HUES6 (cell line): ENCODE results near the gene CIB4.
"Not testable (repeated sequence)": the region's sequence is repeated elsewhere in the genome, so short reads cannot be mapped to it uniquely, and the experiment has no call there.

Experiments used
- H3K27ac ChIP-seq: 2 replicates; pipeline ENCODE4 v1.7.0; 2013; ENCODE audit warnings: low read depth, mild to moderate bottlenecking, low read length, inconsistent platforms
- H3K27me3 ChIP-seq: 2 replicates; pipeline ENCODE4 v1.6.1; 2013; ENCODE audit warnings: low read length; ENCODE audit not compliant: control insufficient read depth, insufficient read depth
- H3K36me3 ChIP-seq: 2 replicates; pipeline ENCODE4 v1.6.1; 2013; ENCODE audit warnings: low read length; ENCODE audit not compliant: control insufficient read depth, insufficient read depth
- H3K4me1 ChIP-seq: 2 replicates; pipeline ENCODE4 v1.6.1; 2013; ENCODE audit warnings: low read length; ENCODE audit not compliant: control insufficient read depth, insufficient read depth
- H3K4me3 ChIP-seq: 2 replicates; pipeline ENCODE4 v1.5.1; 2013; ENCODE audit warnings: low read depth, low read length
- H3K9ac ChIP-seq: one replicate; pipeline ENCODE4 v1.6.1; 2013; ENCODE audit warnings: mild to moderate bottlenecking, low read length
- H3K9me3 ChIP-seq: 2 replicates; pipeline ENCODE4 v1.6.1; 2013; ENCODE audit warnings: low read depth, low read length; ENCODE audit not compliant: control insufficient read depth, insufficient read depth

Gene CIB4

DNA sequence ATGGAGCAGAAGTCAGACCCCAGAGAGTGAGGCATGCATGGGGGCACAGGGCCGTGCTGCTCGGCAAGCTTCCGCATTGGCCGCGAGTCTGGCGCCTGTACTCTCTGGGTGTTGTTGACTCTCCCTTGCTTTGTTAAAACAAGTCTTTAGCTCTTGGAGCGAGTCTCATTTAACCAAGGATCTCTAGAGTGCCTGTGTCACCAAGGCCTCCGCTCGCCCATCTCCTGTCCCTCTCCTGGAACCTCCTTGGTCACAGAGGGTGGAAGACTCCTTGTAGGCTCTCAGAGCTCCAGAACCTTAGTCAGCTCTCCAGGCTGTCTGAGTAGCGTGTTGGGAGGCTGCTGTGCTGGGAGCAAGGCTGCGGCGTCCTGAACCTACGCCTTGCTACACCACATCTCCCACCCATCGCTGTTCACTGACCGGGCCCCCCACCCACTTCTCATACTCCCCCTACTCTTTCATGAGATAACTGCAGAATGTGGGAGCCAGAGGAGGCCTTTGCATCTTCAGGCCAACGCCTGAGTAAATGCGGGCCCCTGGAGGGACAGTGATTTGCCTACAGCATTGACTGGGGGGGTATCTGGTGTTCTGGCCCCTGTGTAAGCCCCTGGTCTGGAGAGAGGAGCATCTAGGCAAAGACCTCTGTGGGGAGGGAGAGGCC lies 66.1 kb downstream of the CIB4 start:
- peaks cover 30% of the 10 kb centered on the region; the same call in 1 of the 2 replicates for H3K27me3 ChIP-seq

DNA sequence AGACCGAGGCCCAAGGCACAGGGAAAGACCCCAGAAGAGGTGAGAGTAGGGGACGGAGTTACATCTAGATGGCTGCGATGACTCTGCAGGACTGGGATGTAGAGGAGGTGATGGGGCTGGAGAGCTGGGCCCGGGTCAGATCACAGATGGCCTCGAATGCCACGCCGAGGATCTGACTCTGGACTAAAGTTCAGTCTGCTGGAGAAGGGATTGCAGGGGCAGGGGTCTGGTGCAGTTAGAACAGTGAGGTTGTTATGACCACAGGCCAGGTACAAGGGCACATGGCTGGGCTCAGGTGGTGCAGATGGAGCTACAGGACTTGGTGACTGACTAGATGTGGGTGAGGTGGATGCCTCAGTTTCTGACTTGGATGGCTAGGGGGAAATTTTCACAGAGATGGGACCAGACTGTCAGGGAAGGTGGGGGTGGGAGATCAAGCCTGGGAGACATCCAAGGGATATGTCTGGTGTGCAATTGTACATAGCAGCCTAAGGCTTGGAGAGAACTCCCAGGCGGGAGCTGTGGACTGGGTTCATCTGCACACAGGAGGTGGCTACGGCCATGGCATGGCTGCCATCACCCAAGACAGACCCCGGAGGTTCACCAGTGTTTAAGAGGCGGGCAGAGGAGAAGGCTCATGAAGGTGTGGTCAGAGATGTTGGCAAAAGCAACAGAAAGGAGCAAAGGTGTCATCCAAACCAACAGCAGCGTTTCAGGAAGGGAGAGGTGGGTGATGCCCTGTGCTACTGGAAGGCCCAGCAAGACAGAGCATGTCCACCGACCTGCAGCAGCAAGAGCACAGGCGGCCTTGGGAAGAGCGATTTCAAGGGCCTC lies 66.9 kb downstream of the CIB4 start:
- Histone ChIP-seq H3K27ac (no peak overlapping the region), H3K27me3 (peaks cover 36% of the 10 kb centered on the region), H3K9ac (no peak overlapping the region), H3K4me3 (no peak overlapping the region), H3K4me1 (peaks cover 24% of the 10 kb centered on the region), H3K36me3 (no peaks in the 10 kb centered on the region), H3K9me3 (no peaks in the 10 kb centered on the region)

More for the DNA sequence above, 66.1 kb downstream of the CIB4 start:
- peaks cover 16% of the 10 kb centered on the region; the same call in 1 of the 2 replicates for H3K4me1 ChIP-seq
- no peak overlapping the region for H3K27ac ChIP-seq
- H3K4me3 ChIP-seq = no peak overlapping the region
- no peaks in the 10 kb centered on the region for H3K36me3 ChIP-seq
- no peak overlapping the region for H3K9ac ChIP-seq
- no peaks in the 10 kb centered on the region for H3K9me3 ChIP-seq

DNA sequence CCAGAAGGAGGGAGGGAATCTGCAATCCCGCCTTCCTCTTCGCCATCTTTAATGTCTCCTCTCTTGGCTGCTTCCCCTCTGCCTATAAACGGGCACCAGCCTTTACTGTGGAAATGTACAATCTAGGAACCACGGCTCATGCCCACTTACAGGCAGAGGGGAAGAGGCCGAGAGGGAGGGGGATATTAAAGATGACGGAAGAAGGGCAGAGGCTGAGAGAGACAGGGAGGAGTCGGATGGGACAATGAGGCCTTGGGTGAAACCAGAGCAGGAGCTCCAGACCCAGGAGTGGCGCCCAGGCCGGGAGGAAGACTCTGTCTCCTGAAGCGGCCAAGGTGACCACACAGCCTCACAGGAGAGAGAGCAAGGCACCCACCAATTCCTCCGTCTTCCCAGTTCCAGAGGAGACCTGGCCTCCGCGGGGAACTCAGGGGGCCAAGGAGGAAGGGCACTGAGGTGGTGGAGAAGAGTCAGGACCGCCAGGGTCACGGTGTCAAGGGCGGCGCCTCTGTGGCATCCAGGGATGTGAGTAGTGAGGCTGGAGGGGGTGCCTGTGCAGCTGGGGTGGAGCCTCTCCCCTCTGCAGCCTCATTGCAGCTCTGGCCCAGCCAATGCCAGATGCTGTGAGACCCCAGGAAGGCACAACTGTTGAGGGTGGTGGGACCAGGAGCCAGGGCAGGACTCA lies 67.8 kb downstream of the CIB4 start:
- Histone ChIP-seq H3K9me3 (no peaks in the 10 kb centered on the region), H3K4me1 (peaks cover 24% of the 10 kb centered on the region), H3K4me3 (no peak overlapping the region), H3K27me3 (peaks cover 32% of the 10 kb centered on the region), H3K36me3 (no peaks in the 10 kb centered on the region), H3K27ac (no peak overlapping the region), H3K9ac (no peak overlapping the region)

DNA sequence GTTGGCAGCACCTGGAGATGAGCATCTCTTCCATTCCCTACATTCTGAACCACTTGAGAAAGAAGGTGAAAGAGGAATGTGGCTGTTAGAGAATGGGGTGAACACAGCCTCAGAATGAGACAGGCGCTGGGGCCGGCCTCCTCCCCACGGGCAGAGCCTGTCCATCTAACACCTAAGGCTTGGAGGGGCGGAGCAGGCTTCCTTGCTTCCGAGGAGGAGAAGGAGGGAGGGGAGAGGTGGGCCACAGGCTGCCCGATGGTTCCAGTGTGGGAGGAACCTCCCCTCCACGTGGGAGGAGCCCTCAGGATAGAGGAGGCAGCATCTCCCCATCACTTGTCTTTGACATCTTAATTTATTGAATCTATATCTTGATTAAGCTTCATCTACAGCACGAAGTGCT lies 68.6 kb downstream of the CIB4 start:
- H3K4me1 ChIP-seq = peaks cover 31% of the 10 kb centered on the region
- H3K27me3 ChIP-seq = peaks cover 27% of the 10 kb centered on the region
- H3K27ac ChIP-seq = no peak overlapping the region

DNA sequence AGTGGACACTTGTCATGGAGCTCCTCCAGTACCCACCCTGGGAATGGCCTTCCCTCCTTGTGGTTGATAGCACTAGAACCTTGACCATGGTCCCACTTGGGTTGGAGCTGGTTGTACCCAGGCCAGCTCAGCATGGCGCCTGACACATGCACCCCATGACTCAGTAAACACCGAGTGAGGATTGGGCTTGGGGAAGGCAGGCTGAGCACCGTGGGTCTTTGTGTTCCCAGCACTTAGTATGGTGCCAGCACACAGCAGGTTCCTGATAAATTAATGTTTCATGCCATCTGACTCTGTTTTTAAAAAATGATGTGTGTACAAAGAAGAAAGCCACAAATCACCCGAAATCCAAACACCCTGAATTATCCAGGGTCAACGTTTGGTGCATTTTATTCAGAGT lies 69.8 kb downstream of the CIB4 start:
- H3K27ac ChIP-seq = no peak overlapping the region
- no peak overlapping the region for H3K4me3 ChIP-seq
- peaks cover 18% of the 10 kb centered on the region for H3K27me3 ChIP-seq
- no peaks in the 10 kb centered on the region for H3K36me3 ChIP-seq
- H3K4me1 ChIP-seq = peaks cover 26% of the 10 kb centered on the region
- H3K9ac ChIP-seq = no peak overlapping the region
- no peaks in the 10 kb centered on the region for H3K9me3 ChIP-seq

More for the DNA sequence above, 68.6 kb downstream of the CIB4 start:
- no peak overlapping the region for H3K9ac ChIP-seq
- no peak overlapping the region for H3K4me3 ChIP-seq
- H3K9me3 ChIP-seq = no peaks in the 10 kb centered on the region
- H3K36me3 ChIP-seq = no peaks in the 10 kb centered on the region

DNA sequence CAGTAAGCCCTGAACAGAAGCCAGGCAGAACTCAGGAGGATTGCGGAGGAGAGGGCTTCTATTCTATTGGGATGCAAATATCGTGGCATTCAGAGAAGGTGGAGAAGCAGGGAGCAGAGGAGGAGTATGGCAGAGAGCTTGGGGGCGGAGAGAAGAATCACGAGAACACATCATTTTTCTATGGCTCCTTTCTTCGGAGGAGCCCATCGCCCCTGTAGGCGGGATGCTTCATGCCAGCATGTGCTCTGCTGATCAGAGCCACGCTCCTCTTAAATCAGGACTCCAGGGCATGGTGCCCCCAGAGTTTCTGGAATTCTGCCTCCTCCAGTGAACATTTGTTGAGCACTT lies 71.1 kb downstream of the CIB4 start:
- Histone ChIP-seq H3K27ac (no peak overlapping the region), H3K27me3 (peaks cover 27% of the 10 kb centered on the region), H3K4me3 (no peak overlapping the region), H3K36me3 (no peaks in the 10 kb centered on the region), H3K4me1 (peaks cover 26% of the 10 kb centered on the region), H3K9ac (no peak overlapping the region), H3K9me3 (no peaks in the 10 kb centered on the region)

DNA sequence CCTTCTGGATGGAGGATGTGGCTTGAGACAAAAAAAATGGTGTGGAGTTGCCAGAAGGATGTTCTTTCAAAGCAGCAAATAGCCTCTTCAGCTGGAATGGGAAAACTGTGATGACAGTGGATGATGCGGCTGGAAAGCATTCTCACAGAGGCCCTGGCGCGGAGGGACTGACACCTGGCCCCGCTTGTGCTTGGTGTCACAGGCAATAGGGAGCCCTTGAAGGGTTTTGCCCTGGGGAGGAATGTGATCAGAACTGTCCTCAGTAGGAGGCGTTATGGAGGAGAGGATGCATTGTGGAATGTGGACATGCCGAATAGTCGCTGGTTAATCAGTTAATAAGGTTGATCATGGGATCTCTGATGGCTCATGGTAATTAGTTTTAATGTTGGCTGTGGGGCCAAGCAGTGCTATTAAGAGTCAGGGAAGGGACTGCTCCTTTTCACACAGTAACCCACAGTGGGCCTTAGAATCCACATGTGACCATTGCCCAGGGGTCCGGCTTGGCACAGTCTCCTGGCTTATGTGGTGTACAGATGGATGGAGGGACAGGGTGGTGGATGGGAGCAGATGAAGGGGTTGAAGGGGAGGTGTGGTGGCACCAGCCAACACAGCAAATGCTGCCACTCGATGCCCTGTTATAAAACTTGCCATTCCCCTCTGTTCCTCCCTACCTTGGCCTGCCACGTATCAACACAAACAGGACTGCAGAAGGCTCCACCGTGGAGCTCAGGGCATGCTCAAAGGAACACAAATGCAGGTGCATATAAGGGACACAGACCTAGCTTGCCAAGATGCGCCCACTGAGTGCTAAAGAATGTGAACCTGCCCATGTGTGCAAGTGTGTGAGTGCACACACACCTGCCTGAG lies 71.7 kb downstream of the CIB4 start:
- no peaks in the 10 kb centered on the region for H3K9me3 ChIP-seq
- no peaks in the 10 kb centered on the region for H3K36me3 ChIP-seq
- peaks cover 26% of the 10 kb centered on the region for H3K4me1 ChIP-seq
- no peak overlapping the region for H3K9ac ChIP-seq
- H3K27me3 ChIP-seq = peaks cover 26% of the 10 kb centered on the region
- H3K27ac ChIP-seq = no peak overlapping the region
- H3K4me3 ChIP-seq = no peak overlapping the region

DNA sequence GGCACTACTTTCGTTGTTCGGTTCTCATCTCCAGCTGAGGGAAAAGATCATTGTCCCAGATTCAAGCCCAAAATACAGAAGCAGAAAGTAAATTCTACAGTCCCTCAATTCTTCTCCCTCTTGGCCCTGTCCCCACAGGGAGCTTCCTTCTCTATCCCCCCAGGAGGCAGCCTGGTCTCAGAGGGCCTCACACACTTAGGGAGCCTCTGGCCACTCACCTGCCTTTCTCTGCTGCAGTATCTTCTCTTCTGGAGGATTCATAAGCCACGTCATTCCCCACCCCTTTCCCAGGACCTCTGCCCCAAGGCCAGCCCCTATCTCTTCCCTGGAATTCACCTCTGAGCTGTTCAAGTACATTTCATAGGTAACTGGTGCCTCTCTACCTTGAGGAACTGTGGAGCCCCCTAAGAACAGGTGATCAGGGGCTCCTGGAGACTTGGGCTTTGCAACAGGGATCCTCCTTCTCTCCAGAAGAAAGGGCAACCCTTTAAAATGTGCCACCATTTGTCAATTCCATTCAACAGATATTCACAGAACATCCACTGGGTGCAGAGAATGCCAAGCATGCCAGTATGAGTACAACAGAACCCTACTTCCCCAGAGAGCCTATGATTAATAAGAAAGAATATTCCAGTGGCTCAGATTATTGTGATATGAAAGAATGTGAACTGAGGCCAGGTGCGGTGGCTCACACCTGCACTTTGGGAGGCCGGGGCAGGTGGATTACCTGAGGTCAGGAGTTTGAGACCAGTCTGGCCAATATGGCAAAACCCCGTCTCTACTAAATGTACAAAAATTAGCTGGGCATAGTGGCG lies 72.9 kb downstream of the CIB4 start:
- Histone ChIP-seq H3K4me1 (peaks cover 26% of the 10 kb centered on the region), H3K4me3 (no peak overlapping the region), H3K36me3 (no peaks in the 10 kb centered on the region), H3K9me3 (no peaks in the 10 kb centered on the region), H3K9ac (no peak overlapping the region), H3K27ac (no peak overlapping the region), H3K27me3 (peaks cover 28% of the 10 kb centered on the region)

DNA sequence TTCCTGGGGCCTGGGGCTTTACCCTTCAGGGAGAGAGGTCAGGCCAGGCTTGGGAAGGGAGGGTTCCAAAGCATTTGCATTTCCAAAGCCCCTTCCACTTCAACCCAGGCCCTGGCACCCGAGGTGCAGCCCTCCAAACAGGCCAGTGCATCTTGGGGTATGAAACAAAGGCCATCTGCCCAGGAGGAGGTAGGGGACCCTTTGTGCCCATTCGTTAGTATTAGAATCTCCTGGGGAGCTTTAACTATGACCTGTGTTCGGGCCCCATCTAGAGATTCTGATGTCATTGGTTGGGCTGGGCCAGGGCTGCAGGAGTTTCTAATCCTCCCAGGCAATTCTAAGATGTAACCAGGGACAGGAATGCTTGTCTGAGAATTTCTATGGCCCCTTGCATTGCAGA lies 73.6 kb downstream of the CIB4 start:
- H3K9ac ChIP-seq = no peak overlapping the region
- no peaks in the 10 kb centered on the region for H3K36me3 ChIP-seq
- H3K4me1 ChIP-seq = peaks cover 26% of the 10 kb centered on the region
- H3K27me3 ChIP-seq = peaks cover 36% of the 10 kb centered on the region
- H3K9me3 ChIP-seq = no peaks in the 10 kb centered on the region
- no peak overlapping the region for H3K27ac ChIP-seq
- no peak overlapping the region for H3K4me3 ChIP-seq

DNA sequence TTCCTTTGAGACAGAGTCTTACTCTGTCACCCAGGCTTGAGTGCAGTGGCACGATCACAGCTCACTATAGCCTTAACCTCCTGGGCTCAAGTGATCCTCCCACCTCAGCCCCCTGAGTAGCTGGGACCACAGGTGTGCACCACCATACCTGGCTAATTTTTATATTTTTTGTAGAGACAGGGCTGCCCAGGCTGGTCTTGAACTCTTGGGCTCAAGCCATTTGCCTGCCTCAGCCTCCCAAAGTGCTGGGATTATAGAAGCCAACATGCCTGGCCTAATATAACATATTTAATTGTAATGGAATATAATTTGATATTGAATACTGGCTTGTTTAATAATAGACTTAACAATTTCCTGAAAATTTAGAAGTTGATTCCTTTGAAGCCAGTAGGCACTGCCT lies 74.4 kb downstream of the CIB4 start:
- H3K36me3 ChIP-seq, H3K9me3 ChIP-seq, H3K27ac ChIP-seq, H3K4me3 ChIP-seq, H3K9ac ChIP-seq: not testable (repeated sequence)
- Histone ChIP-seq H3K27me3 (peaks cover 44% of the 10 kb centered on the region), H3K4me1 (peaks cover 22% of the 10 kb centered on the region)
